ENCODE data around the gene XPO4.
"Not testable (repeated sequence)": the region's sequence is repeated elsewhere in the genome, so short reads cannot be mapped to it uniquely, and the experiment has no call there.

The XPO4 gene

GRCh38 chr13:20924758-20925394 is 22.3 kb upstream of the XPO4 start:
- Histone ChIP-seq H3K27ac (ENCODE audit: low read depth, low read length, severe bottlenecking) (no peak overlapping the region), H3K36me3 (ENCODE audit: control insufficient read depth, insufficient read depth, low read length) (no peaks in the 10 kb centered on the region), H3K9me3 (ENCODE audit: control insufficient read depth, low read length) (no peaks in the 10 kb centered on the region), H3K4me3 (ENCODE audit: extremely low read depth, insufficient read depth, low read length, poor library complexity, severe bottlenecking) (no peak overlapping the region), H3K4me1 (ENCODE audit: control insufficient read depth, insufficient read depth, low read length, poor library complexity, severe bottlenecking) (no peaks in the 10 kb centered on the region)
- WGBS, 2 experiments (ENCODE audit: insufficient coverage in 2 of 2) = no CpG with 5 or more reads among the region's 3 CpGs

GRCh38 chr13:20923272-20923671 is 20.7 kb upstream of the XPO4 start:
- no peaks in the 10 kb centered on the region for H3K9me3 ChIP-seq (ENCODE audit: control insufficient read depth, low read length)
- 85 to 95% methylated on average over 4 of the region's 4 CpGs for WGBS, 2 experiments (ENCODE audit: insufficient coverage in 2 of 2)
- no peaks in the 10 kb centered on the region for H3K36me3 ChIP-seq (ENCODE audit: control insufficient read depth, insufficient read depth, low read length)
- no peak overlapping the region for H3K4me3 ChIP-seq (ENCODE audit: extremely low read depth, insufficient read depth, low read length, poor library complexity, severe bottlenecking)
- H3K4me1 ChIP-seq (ENCODE audit: control insufficient read depth, insufficient read depth, low read length, poor library complexity, severe bottlenecking) = no peaks in the 10 kb centered on the region
- H3K27ac ChIP-seq (ENCODE audit: low read depth, low read length, severe bottlenecking) = no peak overlapping the region

- no peaks in the 10 kb centered on the region for H3K36me3 ChIP-seq (ENCODE audit: control insufficient read depth, insufficient read depth, low read length)
- no peak overlapping the region for H3K27ac ChIP-seq (ENCODE audit: low read depth, low read length, severe bottlenecking)
- WGBS, 2 experiments (ENCODE audit: insufficient coverage in 2 of 2) = 81 to 92% methylated on average over 2 to 3 of the region's 4 CpGs
- no peak overlapping the region for H3K4me3 ChIP-seq (ENCODE audit: extremely low read depth, insufficient read depth, low read length, poor library complexity, severe bottlenecking)
- H3K9me3 ChIP-seq (ENCODE audit: control insufficient read depth, low read length) = no peaks in the 10 kb centered on the region
- no peaks in the 10 kb centered on the region for H3K4me1 ChIP-seq (ENCODE audit: control insufficient read depth, insufficient read depth, low read length, poor library complexity, severe bottlenecking)
These were observed 19.0 kb upstream of the XPO4 start for GRCh38 chr13:20921572-20921971.

GRCh38 chr13:20915676-20916075 is 13.1 kb upstream of the XPO4 start:
- not testable (repeated sequence) for H3K27ac ChIP-seq (ENCODE audit: low read depth, low read length, severe bottlenecking); H3K36me3 ChIP-seq (ENCODE audit: control insufficient read depth, insufficient read depth, low read length); H3K4me3 ChIP-seq (ENCODE audit: extremely low read depth, insufficient read depth, low read length, poor library complexity, severe bottlenecking); H3K4me1 ChIP-seq (ENCODE audit: control insufficient read depth, insufficient read depth, low read length, poor library complexity, severe bottlenecking); H3K9me3 ChIP-seq (ENCODE audit: control insufficient read depth, low read length)
- 73 to 87% methylated on average over 5 of the region's 6 CpGs for WGBS, 2 experiments (ENCODE audit: insufficient coverage in 2 of 2)

- Histone ChIP-seq H3K4me3 (ENCODE audit: extremely low read depth, insufficient read depth, low read length, poor library complexity, severe bottlenecking) (no peak overlapping the region), H3K36me3 (ENCODE audit: control insufficient read depth, insufficient read depth, low read length) (no peaks in the 10 kb centered on the region), H3K27ac (ENCODE audit: low read depth, low read length, severe bottlenecking) (no peak overlapping the region), H3K9me3 (ENCODE audit: control insufficient read depth, low read length) (peaks cover 5% of the 10 kb centered on the region), H3K4me1 (ENCODE audit: control insufficient read depth, insufficient read depth, low read length, poor library complexity, severe bottlenecking) (no peaks in the 10 kb centered on the region)
- 97 to 98% methylated on average over 5 to 6 of the region's 6 CpGs for WGBS, 2 experiments (ENCODE audit: insufficient coverage in 2 of 2)
These were observed 8.5 kb upstream of the XPO4 start for GRCh38 chr13:20911037-20911436.

- Histone ChIP-seq H3K36me3 (ENCODE audit: control insufficient read depth, insufficient read depth, low read length) (no peaks in the 10 kb centered on the region), H3K9me3 (ENCODE audit: control insufficient read depth, low read length) (peaks cover 5% of the 10 kb centered on the region), H3K4me3 (ENCODE audit: extremely low read depth, insufficient read depth, low read length, poor library complexity, severe bottlenecking) (no peak overlapping the region), H3K4me1 (ENCODE audit: control insufficient read depth, insufficient read depth, low read length, poor library complexity, severe bottlenecking) (no peaks in the 10 kb centered on the region), H3K27ac (ENCODE audit: low read depth, low read length, severe bottlenecking) (no peak overlapping the region)
- WGBS, 2 experiments (ENCODE audit: insufficient coverage in 2 of 2) = 72 to 75% methylated on average over 5 to 6 of the region's 6 CpGs
These were observed 6.4 kb upstream of the XPO4 start for GRCh38 chr13:20908714-20909497.

- no peak overlapping the region for H3K4me3 ChIP-seq (ENCODE audit: extremely low read depth, insufficient read depth, low read length, poor library complexity, severe bottlenecking)
- no peak overlapping the region for H3K27ac ChIP-seq (ENCODE audit: low read depth, low read length, severe bottlenecking)
- H3K36me3 ChIP-seq (ENCODE audit: control insufficient read depth, insufficient read depth, low read length) = peaks cover 1% of the 10 kb centered on the region
- H3K4me1 ChIP-seq (ENCODE audit: control insufficient read depth, insufficient read depth, low read length, poor library complexity, severe bottlenecking) = no peaks in the 10 kb centered on the region
- no peaks in the 10 kb centered on the region for H3K9me3 ChIP-seq (ENCODE audit: control insufficient read depth, low read length)
These were observed 2.4 kb upstream of the XPO4 start for GRCh38 chr13:20904908-20905307.

- WGBS, 2 experiments (ENCODE audit: insufficient coverage in 2 of 2) = 12 to 37% methylated on average over 9 to 14 of the region's 14 CpGs
- Histone ChIP-seq H3K9me3 (ENCODE audit: control insufficient read depth, low read length) (no peaks in the 10 kb centered on the region), H3K27ac (ENCODE audit: low read depth, low read length, severe bottlenecking) (peak overlapping the region; percentile 92), H3K36me3 (ENCODE audit: control insufficient read depth, insufficient read depth, low read length) (peaks cover 12% of the 10 kb centered on the region), H3K4me1 (ENCODE audit: control insufficient read depth, insufficient read depth, low read length, poor library complexity, severe bottlenecking) (no peaks in the 10 kb centered on the region), H3K4me3 (ENCODE audit: extremely low read depth, insufficient read depth, low read length, poor library complexity, severe bottlenecking) (peak overlapping the region; percentile 98)
These were observed 574 bp upstream of the XPO4 start for GRCh38 chr13:20903164-20903475.

GRCh38 chr13:20901668-20902437 is 693 bp downstream of the XPO4 start:
- H3K4me1 ChIP-seq (ENCODE audit: control insufficient read depth, insufficient read depth, low read length, poor library complexity, severe bottlenecking) = no peaks in the 10 kb centered on the region
- 2 to 5% methylated on average over 11 of the region's 21 CpGs for WGBS, 2 experiments (ENCODE audit: insufficient coverage in 2 of 2)
- H3K36me3 ChIP-seq (ENCODE audit: control insufficient read depth, insufficient read depth, low read length) = peaks cover 12% of the 10 kb centered on the region
- peak overlapping the region; percentile 98 for H3K4me3 ChIP-seq (ENCODE audit: extremely low read depth, insufficient read depth, low read length, poor library complexity, severe bottlenecking)
- peak overlapping the region; percentile 92 for H3K27ac ChIP-seq (ENCODE audit: low read depth, low read length, severe bottlenecking)
- H3K9me3 ChIP-seq (ENCODE audit: control insufficient read depth, low read length) = no peaks in the 10 kb centered on the region

GRCh38 chr13:20894245-20894644 is 8.3 kb downstream of the XPO4 start:
- peaks cover 16% of the 10 kb centered on the region for H3K36me3 ChIP-seq (ENCODE audit: control insufficient read depth, insufficient read depth, low read length)
- no peaks in the 10 kb centered on the region for H3K4me1 ChIP-seq (ENCODE audit: control insufficient read depth, insufficient read depth, low read length, poor library complexity, severe bottlenecking)
- no peak overlapping the region for H3K4me3 ChIP-seq (ENCODE audit: extremely low read depth, insufficient read depth, low read length, poor library complexity, severe bottlenecking)
- WGBS, 2 experiments (ENCODE audit: insufficient coverage in 2 of 2) = 92% methylated on average over 2 of the region's 2 CpGs; no CpG with 5 or more reads in 1 of the 2 experiments
- H3K9me3 ChIP-seq (ENCODE audit: control insufficient read depth, low read length) = no peaks in the 10 kb centered on the region
- H3K27ac ChIP-seq (ENCODE audit: low read depth, low read length, severe bottlenecking) = no peak overlapping the region

GRCh38 chr13:20891768-20892167 is 10.8 kb downstream of the XPO4 start:
- H3K4me1 ChIP-seq (ENCODE audit: control insufficient read depth, insufficient read depth, low read length, poor library complexity, severe bottlenecking) = no peaks in the 10 kb centered on the region
- 90 to 100% methylated on average over 2 to 6 of the region's 7 CpGs for WGBS, 2 experiments (ENCODE audit: insufficient coverage in 2 of 2)
- no peak overlapping the region for H3K4me3 ChIP-seq (ENCODE audit: extremely low read depth, insufficient read depth, low read length, poor library complexity, severe bottlenecking)
- no peaks in the 10 kb centered on the region for H3K9me3 ChIP-seq (ENCODE audit: control insufficient read depth, low read length)
- H3K36me3 ChIP-seq (ENCODE audit: control insufficient read depth, insufficient read depth, low read length) = peaks cover 10% of the 10 kb centered on the region
- no peak overlapping the region for H3K27ac ChIP-seq (ENCODE audit: low read depth, low read length, severe bottlenecking)

All from mesodermal cell (in vitro differentiated cells).